Breast epithelium (tissue), 3 donors: ENCODE results near the gene DNAI1.

ENCODE experiments used
- CTCF ChIP-seq, 3 donors: fragments of 450-650 bp; IDR thresholded peaks; one replicate each; pipeline ENCODE4 v1.5.1; 2016 to 2017; ENCODE audit warnings: antibody characterized with exemption in 3 of 3, mild to moderate bottlenecking in 3 of 3, moderate library complexity in 3 of 3
- POLR2AphosphoS5 ChIP-seq, 3 donors: sonication (generic); formaldehyde crosslinking; IDR thresholded peaks; one replicate each; pipeline ENCODE4 v1.6.1; 2017; ENCODE audit warnings: antibody characterized with exemption in 3 of 3

DNA sequence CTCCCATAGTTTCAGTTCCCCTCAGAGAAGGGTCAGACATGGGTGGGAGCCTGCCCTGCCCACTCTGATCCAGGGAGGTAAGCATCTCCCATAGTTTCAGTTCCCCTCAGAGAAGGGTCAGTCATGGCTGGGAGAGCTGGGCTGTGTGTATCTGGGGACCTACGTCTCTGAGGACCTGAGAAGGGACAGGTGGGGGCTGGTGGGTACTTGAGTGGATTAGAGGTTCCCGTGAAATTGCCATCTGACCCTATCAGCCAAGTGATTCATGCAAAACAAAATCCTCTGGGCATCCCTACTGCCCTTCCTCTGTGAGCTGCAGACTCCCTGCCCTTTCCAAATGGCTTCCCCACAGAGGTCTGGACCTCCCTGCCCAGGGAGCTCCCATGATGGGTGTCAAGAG is 60.3 kb downstream of the DNAI1 start:
- no peak for TF ChIP-seq POLR2AphosphoS5 (IDR thresholded peaks at IDR 0.05)
- TF ChIP-seq CTCF (IDR thresholded peaks at IDR 0.05): no peak
